IPS-15b (cell line): ENCODE results near the gene CLDN15.

Experiments
- H3K27me3 ChIP-seq: one replicate; pipeline ENCODE4 v1.6.1; 2013; ENCODE audit warnings: low read length; ENCODE audit not compliant: control insufficient read depth, insufficient read depth
- H3K36me3 ChIP-seq: one replicate; pipeline ENCODE4 v1.6.1; 2013; ENCODE audit warnings: low read length; ENCODE audit not compliant: control insufficient read depth, insufficient read depth
- H3K4me1 ChIP-seq: one replicate; pipeline ENCODE4 v1.6.1; 2013; ENCODE audit warnings: mild to moderate bottlenecking, low read length; ENCODE audit not compliant: control insufficient read depth, insufficient read depth
- H3K4me3 ChIP-seq: one replicate; pipeline ENCODE4 v1.5.1; 2013; ENCODE audit warnings: low read depth, low read length
- H3K9ac ChIP-seq: one replicate; pipeline ENCODE4 v1.6.1; 2013; ENCODE audit warnings: low read depth, mild to moderate bottlenecking, low read length
- H3K9me3 ChIP-seq: one replicate; pipeline ENCODE4 v1.6.1; 2013; ENCODE audit warnings: mild to moderate bottlenecking, low read length; ENCODE audit not compliant: control insufficient read depth, insufficient read depth

The CLDN15 gene

GRCh38 chr7:101241443-101242349 is 4.1 kb upstream of the CLDN15 start:
- Histone ChIP-seq H3K4me1 (peaks cover 3% of the 10 kb centered on the region), H3K4me3 (no peak overlapping the region), H3K9ac (no peak overlapping the region), H3K27me3 (no peaks in the 10 kb centered on the region), H3K9me3 (no peaks in the 10 kb centered on the region), H3K36me3 (peaks cover 13% of the 10 kb centered on the region)

DNA sequence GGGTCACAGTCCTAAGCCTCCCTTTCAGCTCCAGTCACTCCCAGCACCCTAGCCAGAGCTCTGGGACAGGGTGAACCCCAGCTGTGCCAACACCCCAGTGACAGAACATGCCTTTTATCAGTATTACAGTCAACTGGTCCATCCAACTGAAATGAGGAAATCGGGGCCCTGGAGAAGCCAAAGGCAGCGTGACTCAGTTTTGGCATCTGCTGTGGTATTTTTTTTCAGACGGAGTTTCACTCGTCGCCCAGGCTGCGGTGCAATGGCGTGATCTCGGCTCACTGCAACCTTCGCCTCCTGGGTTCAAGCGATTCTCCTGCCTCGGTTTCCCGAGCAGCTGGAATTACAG is 3.4 kb upstream of the CLDN15 start:
- H3K27me3 ChIP-seq = no peaks in the 10 kb centered on the region
- no peaks in the 10 kb centered on the region for H3K9me3 ChIP-seq
- no peak overlapping the region for H3K4me3 ChIP-seq
- peaks cover 12% of the 10 kb centered on the region for H3K36me3 ChIP-seq
- peaks cover 3% of the 10 kb centered on the region for H3K4me1 ChIP-seq
- H3K9ac ChIP-seq = no peak overlapping the region

DNA sequence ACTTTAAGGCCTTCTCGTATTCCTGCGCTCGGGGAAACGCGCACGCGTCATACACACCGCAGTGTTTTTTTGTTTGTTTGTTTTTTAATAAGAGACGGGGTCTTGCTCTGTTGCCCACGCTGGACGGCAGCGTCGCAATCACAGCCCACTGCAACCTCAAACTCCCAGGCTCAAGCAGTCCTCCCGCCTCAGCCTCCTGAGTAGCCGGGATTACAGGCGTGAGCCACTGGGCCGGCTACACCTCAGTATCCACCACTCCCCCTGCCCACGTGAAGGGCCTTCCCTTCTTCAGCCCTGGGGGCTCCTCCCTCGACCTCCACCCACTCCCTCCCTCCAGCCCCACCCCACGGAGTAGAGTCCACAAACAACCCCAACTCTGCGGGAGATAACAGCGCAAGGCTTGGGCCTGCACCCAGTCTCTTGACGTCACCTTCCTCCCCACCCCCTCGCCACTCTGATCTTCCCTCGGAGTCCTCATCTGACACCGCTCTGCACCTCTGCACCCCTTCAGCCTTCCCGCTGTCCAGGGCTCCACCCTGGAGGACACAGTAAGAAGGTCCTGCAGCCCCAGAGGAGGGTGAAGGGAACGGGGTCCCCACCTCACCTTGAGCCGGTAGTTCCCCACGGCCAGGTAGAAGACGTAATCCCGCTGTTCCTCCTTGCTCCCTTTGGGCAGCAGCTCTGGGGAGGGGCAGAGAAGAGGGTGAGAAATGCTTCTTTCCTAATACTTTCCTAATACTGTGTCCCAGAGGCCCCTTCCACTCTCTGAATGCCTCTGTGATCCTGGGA is 2.8 kb upstream of the CLDN15 start:
- H3K36me3 ChIP-seq = peaks cover 12% of the 10 kb centered on the region
- H3K4me3 ChIP-seq = no peak overlapping the region
- H3K4me1 ChIP-seq = peaks cover 3% of the 10 kb centered on the region
- H3K9ac ChIP-seq = no peak overlapping the region
- H3K9me3 ChIP-seq = no peaks in the 10 kb centered on the region
- no peaks in the 10 kb centered on the region for H3K27me3 ChIP-seq

DNA sequence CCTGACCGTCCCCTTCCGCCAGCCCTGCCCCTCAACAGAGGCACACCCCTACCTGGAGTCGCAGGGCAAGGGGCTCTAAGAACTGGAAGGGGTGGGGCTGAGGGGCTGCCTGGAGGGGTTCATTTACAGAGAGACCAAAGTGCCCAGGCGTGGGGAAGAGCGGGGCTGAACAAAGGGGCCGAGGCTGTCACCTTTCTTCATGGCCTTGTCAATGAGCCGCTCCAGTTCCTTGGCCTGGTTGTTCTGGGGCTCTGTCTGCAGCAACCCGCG is 2.3 kb upstream of the CLDN15 start:
- H3K4me1 ChIP-seq = peaks cover 3% of the 10 kb centered on the region
- no peaks in the 10 kb centered on the region for H3K9me3 ChIP-seq
- no peaks in the 10 kb centered on the region for H3K27me3 ChIP-seq
- no peak overlapping the region for H3K9ac ChIP-seq
- H3K4me3 ChIP-seq = no peak overlapping the region
- peaks cover 14% of the 10 kb centered on the region for H3K36me3 ChIP-seq

GRCh38 chr7:101239191-101239950 is 1.8 kb upstream of the CLDN15 start:
- Histone ChIP-seq H3K9ac (no peak overlapping the region), H3K9me3 (no peaks in the 10 kb centered on the region), H3K4me3 (no peak overlapping the region), H3K36me3 (peaks cover 14% of the 10 kb centered on the region), H3K4me1 (peaks cover 3% of the 10 kb centered on the region), H3K27me3 (no peaks in the 10 kb centered on the region)

DNA sequence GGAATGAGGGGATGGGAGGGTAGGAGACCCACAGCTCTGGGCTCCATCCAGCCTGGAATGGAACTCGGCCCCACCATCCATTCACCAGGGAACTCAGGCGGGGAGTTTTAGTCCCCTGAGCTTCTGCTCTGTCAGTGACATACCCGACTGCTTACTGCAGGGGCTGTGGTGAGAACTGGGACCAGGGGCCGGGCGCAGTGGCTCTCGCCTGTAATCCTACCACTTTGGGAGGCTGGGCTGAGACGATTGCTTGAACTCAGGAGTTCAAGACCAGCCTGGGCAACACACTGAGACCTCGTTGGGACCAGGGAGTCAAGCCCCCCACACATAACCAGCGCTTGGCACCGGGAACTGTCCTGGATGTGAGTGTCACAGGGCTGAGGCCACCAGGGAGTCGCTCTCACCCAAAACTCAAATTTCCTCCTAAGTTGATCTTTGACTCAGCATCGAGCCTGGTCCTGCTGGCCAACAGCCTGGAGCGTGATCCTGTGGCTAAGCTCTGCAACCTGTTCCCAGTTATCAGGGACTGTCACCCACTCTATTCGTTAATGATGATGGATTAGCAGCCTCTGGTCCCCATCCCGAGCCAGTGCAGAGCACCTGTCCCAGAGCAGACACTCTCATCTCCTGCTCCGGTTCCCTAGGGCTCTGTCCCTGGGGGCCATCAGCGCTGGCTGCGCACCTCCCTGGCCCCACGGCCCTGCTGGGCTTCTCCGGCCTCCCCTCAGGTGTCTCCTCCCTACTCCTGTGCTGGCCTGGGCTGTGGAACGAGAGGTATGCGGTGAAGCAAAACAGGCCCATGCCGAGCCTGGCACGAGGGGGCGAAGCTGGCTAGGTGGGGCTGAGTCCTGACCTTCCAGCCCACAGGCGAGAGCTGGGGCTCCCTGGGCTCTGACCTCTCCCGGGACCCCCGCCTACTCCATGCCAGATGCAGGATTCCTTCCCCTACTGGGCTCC is 902 bp upstream of the CLDN15 start:
- H3K27me3 ChIP-seq = no peaks in the 10 kb centered on the region
- H3K4me1 ChIP-seq = no peaks in the 10 kb centered on the region
- H3K9ac ChIP-seq = no peak overlapping the region
- H3K36me3 ChIP-seq = peaks cover 11% of the 10 kb centered on the region
- no peaks in the 10 kb centered on the region for H3K9me3 ChIP-seq
- no peak overlapping the region for H3K4me3 ChIP-seq

DNA sequence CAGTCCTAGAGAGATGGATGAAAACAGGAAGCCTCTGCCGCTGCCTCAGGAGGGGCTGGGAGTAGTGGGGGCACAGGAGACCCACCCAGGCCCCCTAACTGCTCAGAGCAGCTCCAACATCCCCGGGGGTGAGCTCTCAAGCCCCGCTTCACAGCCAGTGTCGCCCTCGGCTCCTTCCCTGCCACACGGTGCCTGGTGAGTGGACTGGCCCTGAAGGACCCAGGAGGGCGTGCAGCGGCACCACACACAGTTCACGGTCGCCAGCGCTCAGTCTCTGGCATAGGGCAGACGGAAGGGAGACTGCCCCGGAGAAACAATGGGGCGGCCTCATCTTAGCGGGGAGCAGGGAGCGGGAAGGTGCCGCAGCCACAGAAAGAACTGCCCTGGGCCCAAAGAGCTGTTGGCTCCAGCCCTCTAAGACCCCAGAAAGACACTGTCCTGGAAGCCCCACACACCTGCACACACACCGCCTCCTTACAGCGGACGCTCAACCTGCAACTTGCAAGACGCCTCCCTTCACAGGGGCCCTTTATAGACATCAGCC is 1.2 kb downstream of the CLDN15 start:
- H3K9me3 ChIP-seq = no peaks in the 10 kb centered on the region
- H3K27me3 ChIP-seq = no peaks in the 10 kb centered on the region
- H3K4me3 ChIP-seq = no peak overlapping the region
- peaks cover 10% of the 10 kb centered on the region for H3K36me3 ChIP-seq
- H3K4me1 ChIP-seq = peaks cover 11% of the 10 kb centered on the region
- H3K9ac ChIP-seq = no peak overlapping the region

DNA sequence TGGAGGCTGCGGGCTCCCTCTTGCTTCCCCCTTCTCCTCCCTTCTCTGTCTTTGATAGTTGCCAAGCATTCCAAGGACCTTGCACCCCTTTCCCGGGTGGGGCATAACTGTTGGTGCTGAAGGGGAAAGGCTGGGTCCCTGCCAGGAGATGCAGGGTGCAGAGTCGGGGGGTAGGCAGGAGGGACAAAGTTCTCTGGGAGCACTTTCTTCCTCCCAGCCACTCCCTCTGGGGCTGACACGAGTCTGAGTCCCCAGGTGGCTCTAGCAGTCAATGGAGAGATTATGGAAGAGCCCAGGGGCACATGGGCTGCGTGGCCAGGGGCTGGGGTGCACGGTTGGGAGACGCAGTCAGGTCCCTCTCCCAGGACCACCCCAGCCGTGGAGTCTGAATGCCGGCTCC is 2.1 kb downstream of the CLDN15 start:
- no peaks in the 10 kb centered on the region for H3K27me3 ChIP-seq
- peaks cover 8% of the 10 kb centered on the region for H3K36me3 ChIP-seq
- no peak overlapping the region for H3K9ac ChIP-seq
- H3K9me3 ChIP-seq = no peaks in the 10 kb centered on the region
- no peak overlapping the region for H3K4me3 ChIP-seq
- peaks cover 11% of the 10 kb centered on the region for H3K4me1 ChIP-seq

GRCh38 chr7:101235050-101235449 is 2.6 kb downstream of the CLDN15 start:
- H3K9me3 ChIP-seq = no peaks in the 10 kb centered on the region
- no peak overlapping the region for H3K4me3 ChIP-seq
- no peak overlapping the region for H3K9ac ChIP-seq
- H3K36me3 ChIP-seq = peaks cover 8% of the 10 kb centered on the region
- H3K4me1 ChIP-seq = peaks cover 11% of the 10 kb centered on the region
- no peaks in the 10 kb centered on the region for H3K27me3 ChIP-seq

GRCh38 chr7:101234636-101235035 is 3.0 kb downstream of the CLDN15 start:
- Histone ChIP-seq H3K9ac (no peak overlapping the region), H3K4me3 (no peak overlapping the region), H3K4me1 (peaks cover 11% of the 10 kb centered on the region), H3K9me3 (no peaks in the 10 kb centered on the region), H3K36me3 (peaks cover 5% of the 10 kb centered on the region), H3K27me3 (no peaks in the 10 kb centered on the region)
